PFSK-1 (cell line): ENCODE results near the gene RAD51B.

Experiments
- POLR2AphosphoS5 ChIP-seq: IDR thresholded peaks from 2 replicates; pipeline ENCODE4 v1.6.1; 2012; ENCODE audit warnings: low read depth, mild to moderate bottlenecking, control low read depth, low read length, moderate library complexity
- TAF1 ChIP-seq: IDR thresholded peaks from 2 replicates; pipeline ENCODE4 v1.6.1; 2012; ENCODE audit warnings: low read length, control low read depth, borderline replicate concordance; ENCODE audit not compliant: insufficient read depth

GRCh38 chr14:68712703-68713370, 893.3 kb downstream of the RAD51B start:
- TF ChIP-seq POLR2AphosphoS5 (no peak), TAF1 (no peak)
